MM.1S (cell line): ENCODE results near the gene PACS2.

Experiments used
- DNase-seq: peaks from one replicate; pipeline ENCODE4 v3.0.0-alpha.2; 2015
- H2AFZ ChIP-seq: fragments of 300-600 bp; sonication (generic); 2 replicates; pipeline ENCODE4 v1.6.0; 2016; ENCODE audit warnings: antibody characterized with exemption, low read length
- H3F3A ChIP-seq: fragments of 300-600 bp; sonication (generic); 2 replicates; pipeline ENCODE4 v1.6.1; 2016; ENCODE audit warnings: mild to moderate bottlenecking, antibody characterized with exemption, low read length, moderate library complexity, mixed read lengths; ENCODE audit not compliant: insufficient read depth
- H3K27ac ChIP-seq: fragments of 300-600 bp; sonication (generic); 2 replicates; pipeline ENCODE4 v1.5.1; 2016; ENCODE audit warnings: mild to moderate bottlenecking, low read length
- H3K27me3 ChIP-seq: fragments of 300-600 bp; sonication (generic); replicated peaks from 2 replicates; pipeline ENCODE4 v1.6.0; 2016; ENCODE audit warnings: low read length; ENCODE audit not compliant: insufficient read depth
- H3K36me3 ChIP-seq: fragments of 300-600 bp; sonication (generic); replicated peaks from 2 replicates; pipeline ENCODE4 v1.6.1; 2016; ENCODE audit warnings: mild to moderate bottlenecking, low read length, mixed read lengths; ENCODE audit not compliant: insufficient read depth
- H3K4me1 ChIP-seq: fragments of 300-600 bp; sonication (generic); 2 replicates; pipeline ENCODE4 v1.6.1; 2016; ENCODE audit warnings: low read length, mixed read lengths
- H3K4me2 ChIP-seq: fragments of 300-600 bp; sonication (generic); 2 replicates; pipeline ENCODE4 v1.6.0; 2016; ENCODE audit warnings: low read depth, low read length
- H3K4me3 ChIP-seq: fragments of 300-600 bp; sonication (generic); 2 replicates; pipeline ENCODE4 v1.5.1; 2016; ENCODE audit warnings: low read length, mixed read lengths
- H3K79me2 ChIP-seq: fragments of 300-600 bp; sonication (generic); 2 replicates; pipeline ENCODE4 v1.6.1; 2016; ENCODE audit warnings: mixed run types, low read length, mixed read lengths
- H3K9ac ChIP-seq: fragments of 300-600 bp; sonication (generic); 2 replicates; pipeline ENCODE4 v1.6.1; 2016; ENCODE audit warnings: low read length, mixed read lengths
- H3K9me2 ChIP-seq: fragments of 300-600 bp; sonication (generic); replicated peaks from 2 replicates; pipeline ENCODE4 v1.6.1; 2016; ENCODE audit warnings: mild to moderate bottlenecking, low read length, mixed read lengths; ENCODE audit not compliant: insufficient read depth
- H3K9me3 ChIP-seq: fragments of 300-600 bp; sonication (generic); replicated peaks from 2 replicates; pipeline ENCODE4 v1.6.1; 2016; ENCODE audit warnings: mild to moderate bottlenecking, low read length, mixed read lengths; ENCODE audit not compliant: insufficient read depth
- H4K20me1 ChIP-seq: fragments of 300-600 bp; sonication (generic); 2 replicates; pipeline ENCODE4 v1.6.1; 2016; ENCODE audit warnings: mild to moderate bottlenecking, low read length, moderate library complexity, mixed read lengths; ENCODE audit not compliant: insufficient read depth
- CTCF ChIP-seq: fragments of 300-600 bp; sonication (generic); IDR thresholded peaks from 2 replicates; pipeline ENCODE4 v1.5.1; 2016; ENCODE audit warnings: antibody characterized with exemption, low read length, mixed read lengths
- EZH2 ChIP-seq: fragments of 300-600 bp; sonication (generic); optimal IDR thresholded peaks from 2 replicates; pipeline ENCODE3; 2017; ENCODE audit warnings: low read depth, mild to moderate bottlenecking, antibody characterized with exemption, low read length, mixed read lengths
- EZH2phosphoT487 ChIP-seq: fragments of 300-600 bp; sonication (generic); IDR thresholded peaks from 2 replicates; pipeline ENCODE4 v1.6.1; 2018; ENCODE audit warnings: antibody characterized with exemption, low read length

Gene PACS2

GRCh38 chr14:105393151-105393550, 78.6 kb downstream of the PACS2 start:
- Histone ChIP-seq H3K9me3 (no peaks in the 10 kb centered on the region), H3K79me2 (no peaks in the 10 kb centered on the region), H3K27ac (no peak overlapping the region), H3K9me2 (no peaks in the 10 kb centered on the region), H3K4me1 (no peaks in the 10 kb centered on the region), H3K27me3 (no peaks in the 10 kb centered on the region), H3K4me3 (no peak overlapping the region), H2AFZ (no peak overlapping the region), H3F3A (no peaks in the 10 kb centered on the region), H3K4me2 (no peak overlapping the region), H3K9ac (no peak overlapping the region), H4K20me1 (no peaks in the 10 kb centered on the region), H3K36me3 (no peaks in the 10 kb centered on the region)
- no peak for TF ChIP-seq CTCF
- no peak for TF ChIP-seq EZH2
- no peak for TF ChIP-seq EZH2phosphoT487
- no peak for DNase-seq

GRCh38 chr14:105394714-105395537, 80.4 kb downstream of the PACS2 start:
- Histone ChIP-seq H3K27ac (no peak overlapping the region), H3K9ac (no peak overlapping the region)

GRCh38 chr14:105395538-105395854, 80.9 kb downstream of the PACS2 start:
- H3F3A ChIP-seq, result no peaks in the 10 kb centered on the region

More at GRCh38 chr14:105394714-105395537, 80.4 kb downstream of the PACS2 start:
- Histone ChIP-seq H3F3A (no peaks in the 10 kb centered on the region), H3K4me3 (no peak overlapping the region), H3K79me2 (peaks cover 6% of the 10 kb centered on the region; the same call in 1 of the 2 replicates), H4K20me1 (no peaks in the 10 kb centered on the region), H2AFZ (no peak overlapping the region), H3K9me2 (no peaks in the 10 kb centered on the region), H3K9me3 (no peaks in the 10 kb centered on the region), H3K36me3 (no peaks in the 10 kb centered on the region), H3K4me1 (no peaks in the 10 kb centered on the region), H3K4me2 (no peak overlapping the region), H3K27me3 (no peaks in the 10 kb centered on the region)
- TF ChIP-seq EZH2phosphoT487 (no peak), EZH2 (no peak), CTCF (no peak)
- no peak for DNase-seq

More at GRCh38 chr14:105395538-105395854, 80.9 kb downstream of the PACS2 start:
- no peak overlapping the region for H3K27ac ChIP-seq
- H3K4me2 ChIP-seq, result no peak overlapping the region
- no peaks in the 10 kb centered on the region for H3K36me3 ChIP-seq
- no peaks in the 10 kb centered on the region for H3K27me3 ChIP-seq
- no peaks in the 10 kb centered on the region for H3K9me2 ChIP-seq
- H3K4me3 ChIP-seq, result no peak overlapping the region
- no peaks in the 10 kb centered on the region for H3K4me1 ChIP-seq
- TF ChIP-seq CTCF, result no peak
- no peak for TF ChIP-seq EZH2phosphoT487
- no peak for TF ChIP-seq EZH2
- H2AFZ ChIP-seq, result no peak overlapping the region
- no peak overlapping the region for H3K9ac ChIP-seq
- H4K20me1 ChIP-seq, result no peaks in the 10 kb centered on the region
- H3K79me2 ChIP-seq, result peaks cover 6% of the 10 kb centered on the region; the same call in 1 of the 2 replicates
- no peak for DNase-seq
- H3K9me3 ChIP-seq, result no peaks in the 10 kb centered on the region
